ENCODE measurements around the gene MAP3K13.

The MAP3K13 gene

DNA sequence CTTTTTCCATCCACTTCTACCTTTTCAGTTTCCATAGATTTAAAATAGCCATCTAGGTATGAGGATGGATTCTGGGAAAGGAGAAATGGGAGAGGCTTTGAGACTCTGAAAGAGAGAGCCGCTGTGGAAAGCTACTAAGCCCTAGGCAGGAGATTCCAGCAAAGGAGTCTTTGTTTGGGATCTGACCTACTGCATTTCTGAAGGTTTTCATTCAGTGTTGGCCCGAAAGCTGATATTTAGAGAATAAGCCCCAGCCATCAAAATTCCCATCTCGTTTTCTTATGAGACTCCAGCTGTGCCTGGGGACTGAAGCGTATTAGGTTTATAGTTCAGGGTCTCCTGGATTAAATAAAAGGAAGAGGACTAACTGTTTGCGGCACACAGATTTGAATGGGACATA lies 170.0 kb downstream of the MAP3K13 start:
- ATAC-seq (replicated peaks): no peak
- DNase-seq: no peak
- Mint-ChIP-seq H3K27ac (no peak overlapping the region), H3K4me3 (no peak overlapping the region), H3K9me3 (no peaks in the 10 kb centered on the region), H3K4me1 (ENCODE audit: low read depth in 2 of 2) (peaks cover 3 to 5% of the 10 kb centered on the region in 2 donors), H3K27me3 (peaks cover 0 to 1% of the 10 kb centered on the region in 2 donors), H3K36me3 (ENCODE audit: insufficient read depth) (no peaks in the 10 kb centered on the region)

- H3K27ac Mint-ChIP-seq: no peak overlapping the region
- no peaks in the 10 kb centered on the region for H3K9me3 Mint-ChIP-seq
- no peaks in the 10 kb centered on the region for H3K27me3 Mint-ChIP-seq
- ATAC-seq (replicated peaks) (no peak), DNase-seq (no peak)
- H3K4me1 Mint-ChIP-seq (ENCODE audit: low read depth in 2 of 2): peaks cover 4 to 5% of the 10 kb centered on the region in 2 donors
- no peak overlapping the region for H3K4me3 Mint-ChIP-seq
- no peaks in the 10 kb centered on the region for H3K36me3 Mint-ChIP-seq (ENCODE audit: insufficient read depth)
Measured at GRCh38 chr3:185534511-185534910, 171.6 kb downstream of the MAP3K13 start.

DNA sequence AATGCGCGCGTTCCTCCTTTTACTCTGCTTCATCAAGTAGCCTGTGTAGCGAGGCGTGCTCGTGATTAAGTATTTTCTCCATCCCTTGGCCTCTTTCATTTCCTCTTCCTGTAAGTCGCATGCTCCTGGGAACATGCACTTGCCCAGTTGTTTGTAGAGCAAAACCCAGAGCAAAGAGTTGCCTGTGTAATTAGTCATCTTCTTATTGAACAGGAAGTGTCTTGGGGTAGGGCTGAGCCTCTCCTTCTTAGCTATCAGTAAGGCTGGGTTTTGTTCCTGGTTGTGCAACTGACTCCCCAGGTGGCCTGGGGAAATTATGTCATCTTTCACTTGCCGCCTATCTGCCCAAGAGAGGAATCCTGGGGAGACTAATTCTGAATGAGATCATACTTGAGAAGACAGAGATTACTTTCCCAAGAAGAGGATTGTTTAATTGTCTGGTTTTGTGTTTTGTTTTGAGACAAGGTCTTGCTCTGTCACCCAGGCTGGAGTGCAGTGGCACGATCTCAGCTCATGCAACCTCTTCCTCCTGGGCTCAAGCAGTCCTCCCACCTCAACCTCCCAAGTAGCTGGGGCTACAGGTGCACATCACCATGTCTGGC lies 174.5 kb downstream of the MAP3K13 start:
- peak; percentile 52 for ATAC-seq (replicated peaks)
- peak overlapping the region; percentile 3 to 85 for H3K27ac Mint-ChIP-seq
- peaks cover 4 to 5% of the 10 kb centered on the region in 2 donors for H3K4me1 Mint-ChIP-seq (ENCODE audit: low read depth in 2 of 2)
- no peak overlapping the region for H3K4me3 Mint-ChIP-seq
- no peaks in the 10 kb centered on the region for H3K36me3 Mint-ChIP-seq (ENCODE audit: insufficient read depth)
- H3K27me3 Mint-ChIP-seq: peaks cover 4 to 5% of the 10 kb centered on the region in 2 donors
- no peak for DNase-seq
- H3K9me3 Mint-ChIP-seq: no peaks in the 10 kb centered on the region

Measured in effector memory CD8-positive, alpha-beta T cell (primary cell).